ENCODE measurements around the gene TM7SF2.
"Not testable (repeated sequence)": the region's sequence is repeated elsewhere in the genome, so short reads cannot be mapped to it uniquely, and the experiment has no call there.

Gene TM7SF2

DNA sequence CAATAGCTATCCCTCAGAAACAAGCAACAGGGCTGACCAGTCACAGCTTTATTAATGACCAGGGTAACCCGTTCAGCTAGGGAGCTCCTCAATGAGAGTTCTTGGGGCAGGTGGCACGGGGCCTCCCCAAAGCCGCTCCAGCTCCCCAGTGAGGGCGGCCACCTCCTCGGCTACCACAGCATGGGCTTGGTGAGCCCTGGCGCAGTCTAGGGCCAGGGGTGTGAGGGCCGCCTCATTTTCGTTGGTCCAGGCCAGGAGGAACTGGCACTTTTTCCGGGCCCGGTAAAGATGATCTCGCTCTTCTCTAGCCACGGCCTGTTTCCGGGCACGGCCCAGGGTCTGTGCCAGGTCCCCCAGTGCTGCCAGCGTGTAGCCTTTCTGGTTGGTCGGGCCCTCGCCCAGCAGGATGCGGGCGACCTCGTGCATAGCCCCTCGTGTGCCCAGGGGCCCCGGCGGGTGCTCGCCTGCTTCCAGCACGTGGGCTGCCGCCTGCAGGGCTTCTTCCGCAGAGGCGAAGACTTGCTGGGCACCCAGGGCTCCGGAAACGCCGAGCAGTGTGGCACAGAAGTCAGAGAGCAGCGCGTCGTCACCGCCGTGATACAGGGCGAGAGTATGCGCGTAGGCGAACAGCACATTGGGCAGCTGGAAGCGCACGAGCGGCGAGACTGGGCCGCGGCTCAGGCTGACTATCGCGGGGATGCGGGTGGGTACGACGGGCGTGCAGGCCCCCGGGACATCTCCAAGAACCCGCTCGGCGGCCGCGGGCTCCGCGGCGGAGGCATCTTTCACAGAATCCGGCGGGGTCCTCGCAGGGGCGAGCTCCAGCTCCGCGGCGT lies 4.9 kb downstream of the TM7SF2 start:
- peak; percentile 52 for ATAC-seq
- H3K4me3 Mint-ChIP-seq: peak overlapping the region; percentile 80
- peaks cover 65% of the 10 kb centered on the region for H3K4me1 Mint-ChIP-seq
- no peaks in the 10 kb centered on the region for H3K9me3 Mint-ChIP-seq
- DNase-seq (ENCODE audit: low spot score in 2 of 2): peak; percentile 44 to 76
- peaks cover 84% of the 10 kb centered on the region for H3K36me3 Mint-ChIP-seq
- peak overlapping the region; percentile 93 for H3K27ac Mint-ChIP-seq

DNA sequence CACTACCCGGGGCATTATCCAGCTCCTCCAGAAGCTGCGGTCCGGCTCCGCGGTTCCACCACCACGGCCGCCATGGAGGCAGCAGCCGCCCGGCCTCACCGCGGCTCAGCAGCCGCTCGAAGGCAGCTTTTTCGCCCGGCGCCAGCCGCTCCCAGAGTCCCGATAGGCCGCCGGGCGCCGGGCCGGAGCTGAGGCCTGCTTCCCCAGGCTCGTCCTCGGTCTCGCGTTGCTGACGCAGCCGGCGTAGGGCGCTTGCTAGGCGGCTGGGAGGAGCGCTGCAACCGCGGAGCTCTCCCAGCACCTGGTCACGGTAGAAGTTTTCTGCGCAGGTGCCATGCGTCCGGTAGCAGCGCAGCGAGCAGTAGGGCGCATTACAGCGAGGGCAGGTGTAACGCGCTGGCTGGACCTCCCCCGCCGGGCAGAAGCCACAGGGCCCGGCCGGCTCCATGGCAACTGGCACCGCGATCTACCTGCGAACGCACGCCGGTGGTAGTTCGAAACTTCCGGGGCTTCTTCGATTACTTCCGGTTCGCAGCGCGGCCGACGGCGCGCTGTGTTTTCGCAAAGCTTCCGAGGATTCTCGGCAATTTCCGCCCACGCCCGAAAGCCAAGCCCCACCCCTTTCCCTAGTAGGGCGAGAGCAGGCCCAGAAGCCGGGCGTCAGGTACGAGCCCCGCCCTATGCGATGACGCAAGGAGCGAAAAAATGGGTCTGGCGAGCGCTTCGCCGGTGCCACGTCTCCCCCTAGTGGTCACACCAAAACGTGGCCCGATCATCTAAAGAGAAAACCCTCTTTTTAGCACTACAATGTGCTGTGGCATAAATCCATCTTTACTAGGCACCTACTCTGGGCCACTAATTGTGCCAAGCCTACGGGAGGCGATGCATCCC lies 5.8 kb downstream of the TM7SF2 start, which contains the start of gene ZNHIT2:
TSS of gene ZNHIT2 (minus strand) at position 496 of the 891 bp plus-strand sequence. CDS start at position 448, 48 bp downstream.
- ATAC-seq: peak; percentile 72
- peaks cover 86% of the 10 kb centered on the region for H3K36me3 Mint-ChIP-seq
- H3K4me1 Mint-ChIP-seq: peaks cover 66% of the 10 kb centered on the region

DNA sequence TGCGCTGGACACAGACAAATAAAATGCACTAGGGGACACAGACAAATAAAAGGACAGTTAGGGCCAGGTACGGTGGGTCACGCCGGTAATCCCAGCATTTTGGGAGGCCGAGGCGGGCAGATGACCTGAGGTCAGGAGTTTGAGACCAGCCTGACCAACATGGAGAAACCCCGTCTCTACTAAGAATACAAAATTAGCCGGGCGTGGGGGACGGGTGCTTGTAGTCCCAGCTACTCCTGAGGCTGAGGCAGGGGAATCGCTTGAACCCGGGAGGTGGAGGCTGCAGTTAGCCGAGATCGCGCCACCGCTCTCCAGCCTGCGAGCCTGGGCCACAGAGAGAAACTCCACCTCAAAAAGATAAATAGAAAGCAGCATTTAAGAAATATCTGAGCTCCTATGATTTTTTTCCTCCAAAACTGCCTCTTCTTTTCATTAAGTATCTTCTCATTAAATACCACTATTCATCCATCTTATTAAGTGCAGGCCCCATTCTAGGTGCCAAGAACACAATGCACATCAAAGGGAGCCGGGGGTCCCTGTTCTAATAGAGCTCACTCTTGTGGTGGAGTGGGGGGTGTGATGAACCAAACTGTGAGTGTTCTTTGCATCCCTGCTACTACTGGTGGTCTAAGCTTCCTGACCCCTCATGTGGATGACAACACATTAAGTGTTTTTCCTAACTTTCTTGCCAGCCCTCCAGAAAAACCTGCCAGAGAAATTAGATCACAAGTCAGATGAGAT lies 6.6 kb downstream of the TM7SF2 start:
- Mint-ChIP-seq H3K4me3 (peak overlapping the region; percentile 80), H3K36me3 (peaks cover 81% of the 10 kb centered on the region), H3K4me1 (peaks cover 58% of the 10 kb centered on the region), H3K27ac (peak overlapping the region; percentile 93), H3K9me3 (no peaks in the 10 kb centered on the region)
- ATAC-seq: no peak
- DNase-seq (ENCODE audit: low spot score in 2 of 2): no peak

More for the DNA sequence above, 5.8 kb downstream of the TM7SF2 start, which contains the start of gene ZNHIT2:
- Mint-ChIP-seq H3K27ac (peak within 1 kb of the TSS; percentile 93), H3K9me3 (no peaks in the 10 kb centered on the region), H3K4me3 (peak within 1 kb of the TSS; percentile 80)
- DNase-seq (ENCODE audit: low spot score in 2 of 2): peak; percentile 99 to 100

DNA sequence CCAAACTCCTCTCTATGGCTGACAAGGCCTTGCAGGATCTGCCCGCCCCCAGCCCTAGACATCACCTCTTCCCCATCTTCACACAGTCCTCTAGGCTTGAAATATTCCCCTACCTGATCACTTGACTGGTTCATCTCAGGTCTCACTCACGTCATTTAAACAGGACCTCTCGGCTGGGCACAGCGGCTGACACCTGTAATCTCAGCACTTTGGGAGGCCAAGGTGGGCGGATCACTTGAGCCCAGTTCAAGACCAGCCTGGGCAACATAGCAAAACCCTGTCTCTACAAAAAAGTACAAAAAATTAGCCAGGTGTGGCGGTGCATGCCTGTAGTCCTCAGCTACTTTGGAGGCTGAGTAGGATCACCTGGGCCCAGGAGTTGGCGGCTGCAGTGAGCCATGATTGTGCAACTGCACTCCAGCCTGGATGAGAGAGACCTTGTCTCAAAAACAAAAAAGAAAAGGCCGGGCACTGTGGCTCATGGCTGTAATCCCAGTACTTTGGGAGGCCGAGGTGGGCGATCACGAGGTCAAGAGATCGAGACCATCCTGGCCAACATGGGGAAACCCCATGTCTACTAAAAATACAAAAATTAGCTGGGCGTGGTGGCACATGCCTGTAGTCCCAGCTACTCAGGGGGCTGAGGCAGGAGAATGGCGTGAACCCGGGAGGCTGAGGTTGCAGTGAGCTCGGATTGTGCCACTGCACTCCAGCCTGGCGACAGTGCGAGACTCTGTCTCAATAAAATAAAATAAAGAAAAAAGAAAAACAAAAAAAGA lies 7.4 kb downstream of the TM7SF2 start:
- not testable (repeated sequence) for H3K4me3 Mint-ChIP-seq; DNase-seq (ENCODE audit: low spot score in 2 of 2); H3K9me3 Mint-ChIP-seq; ATAC-seq
- H3K27ac Mint-ChIP-seq: peak overlapping the region; percentile 9
- peaks cover 81% of the 10 kb centered on the region for H3K36me3 Mint-ChIP-seq
- peaks cover 56% of the 10 kb centered on the region for H3K4me1 Mint-ChIP-seq

DNA sequence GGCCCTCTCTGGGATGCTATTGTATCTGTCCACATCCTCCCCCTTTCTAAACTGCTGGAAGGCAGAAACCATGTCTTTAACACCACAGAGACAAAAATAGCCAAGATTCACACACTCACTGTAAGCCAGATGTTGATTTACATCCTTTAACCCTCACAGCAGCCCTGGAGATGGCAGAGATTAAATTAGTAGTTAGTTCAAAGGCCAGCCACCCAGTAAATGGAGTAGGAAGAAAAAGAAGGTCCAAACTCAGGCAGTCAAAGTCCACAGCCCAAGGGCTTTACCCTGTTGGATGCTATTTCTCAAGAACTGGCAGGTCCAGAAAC lies 8.0 kb downstream of the TM7SF2 start:
- Mint-ChIP-seq H3K9me3 (no peaks in the 10 kb centered on the region), H3K4me1 (peaks cover 61% of the 10 kb centered on the region), H3K4me3 (no peak overlapping the region), H3K27ac (peak overlapping the region; percentile 9), H3K36me3 (peaks cover 81% of the 10 kb centered on the region)
- DNase-seq (ENCODE audit: low spot score in 2 of 2) (no peak), ATAC-seq (no peak)

DNA sequence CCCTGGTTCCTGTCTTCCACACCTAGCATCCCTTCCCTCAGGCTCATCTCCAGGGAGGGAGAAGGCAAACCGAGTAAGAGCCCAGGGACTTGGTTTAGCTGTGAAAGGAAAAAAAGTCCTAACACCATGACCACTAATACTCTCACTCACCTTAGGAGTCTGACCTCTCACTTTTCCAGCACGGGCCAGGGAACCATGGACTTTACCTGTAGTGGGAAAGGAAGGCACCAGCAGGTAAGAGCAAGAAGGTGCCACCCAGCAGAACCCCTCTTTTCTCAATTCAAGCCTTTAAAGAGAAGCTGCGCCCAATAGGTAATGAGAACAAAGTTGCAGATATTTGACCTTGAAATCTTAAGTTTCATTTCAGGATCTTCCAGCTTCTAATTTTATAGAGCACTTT lies 9.2 kb downstream of the TM7SF2 start:
- Mint-ChIP-seq H3K4me3 (peak overlapping the region; percentile 99), H3K9me3 (no peaks in the 10 kb centered on the region), H3K36me3 (peaks cover 90% of the 10 kb centered on the region), H3K27ac (peak overlapping the region; percentile 98), H3K4me1 (peaks cover 54% of the 10 kb centered on the region)
- ATAC-seq (no peak), DNase-seq (ENCODE audit: low spot score in 2 of 2) (no peak)

DNA sequence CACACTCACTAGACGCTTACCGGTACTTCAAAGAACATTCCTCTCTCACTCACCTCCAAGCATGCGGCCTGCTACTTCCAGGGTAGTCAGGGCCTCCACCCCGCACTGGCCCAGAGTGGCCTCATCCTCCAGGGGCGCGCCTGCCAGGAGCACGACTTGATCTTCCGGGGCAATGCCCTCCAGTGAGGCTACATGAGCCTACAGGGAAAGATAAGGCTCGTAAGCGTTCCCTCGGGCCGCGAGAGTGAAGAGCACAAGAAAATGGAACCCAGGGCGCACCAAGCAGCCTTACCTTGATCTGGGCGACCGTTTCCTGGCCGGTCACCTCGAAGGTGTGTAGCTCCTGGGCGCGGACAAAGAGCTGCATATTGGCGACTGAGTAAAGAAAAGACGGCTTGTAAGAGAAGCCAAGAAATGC lies 9.8 kb downstream of the TM7SF2 start:
- Mint-ChIP-seq H3K9me3 (no peaks in the 10 kb centered on the region), H3K4me3 (peak overlapping the region; percentile 99), H3K27ac (peak overlapping the region; percentile 98), H3K4me1 (peaks cover 50% of the 10 kb centered on the region), H3K36me3 (peaks cover 90% of the 10 kb centered on the region)
- DNase-seq (ENCODE audit: low spot score in 2 of 2) (peak in 1 of 2 donors; percentile 68), ATAC-seq (no peak)

DNA sequence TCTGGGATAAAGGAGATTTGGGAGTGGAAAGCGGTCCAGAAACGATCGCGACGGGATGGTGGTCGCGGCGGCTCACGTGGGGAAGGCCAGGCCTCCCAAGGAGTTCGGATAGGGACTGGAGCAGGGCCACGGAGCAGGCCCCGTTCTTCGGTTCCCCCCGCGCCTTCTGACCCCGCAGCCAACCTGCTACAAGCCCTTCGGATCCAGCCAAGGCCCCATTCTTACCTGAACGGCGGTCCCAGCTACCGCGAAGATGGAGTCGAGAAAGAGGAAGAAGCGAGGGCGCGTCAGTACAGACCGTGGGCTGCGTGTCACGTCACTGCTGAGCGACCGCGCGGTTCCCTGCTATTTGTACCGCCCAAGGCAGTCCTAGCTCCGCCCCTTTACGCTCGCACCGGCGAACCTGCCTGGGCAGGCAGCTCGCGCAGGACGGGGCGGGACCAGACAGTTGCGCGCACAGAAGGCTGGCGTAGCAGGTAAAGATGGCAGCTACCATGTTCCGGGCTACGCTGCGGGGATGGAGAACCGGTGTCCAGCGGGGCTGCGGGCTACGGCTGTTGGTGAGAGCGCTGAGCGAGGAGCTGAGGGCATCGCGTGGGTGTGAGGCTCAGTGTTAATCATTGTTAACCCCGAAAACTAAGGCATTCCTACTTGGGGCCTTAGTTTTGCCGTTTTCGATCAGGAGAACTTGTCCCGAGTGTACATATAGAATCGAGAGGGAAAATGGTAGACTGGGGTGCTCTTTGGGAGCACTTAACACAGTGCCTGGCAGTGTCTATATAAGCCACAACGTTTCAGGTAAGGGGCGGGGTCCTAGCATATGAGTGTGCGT lies 10.4 kb downstream of the TM7SF2 start, which contains the start of the genes FAU and MRPL49:
TSS of gene FAU (minus strand) at position 270 of the 832 bp plus-strand sequence. CDS start 321 bp downstream, outside the sequence.
TSS of gene MRPL49 (plus strand) at position 457 of the 832 bp plus-strand sequence. CDS start at position 483, 26 bp downstream.
- ATAC-seq: peak; percentile 91
- no peaks in the 10 kb centered on the region for H3K9me3 Mint-ChIP-seq
- peak within 1 kb of the TSS; percentile 98 for H3K27ac Mint-ChIP-seq
- H3K36me3 Mint-ChIP-seq: peaks cover 90% of the 10 kb centered on the region
- H3K4me1 Mint-ChIP-seq: peaks cover 50% of the 10 kb centered on the region
- peak within 1 kb of the TSS; percentile 99 for H3K4me3 Mint-ChIP-seq
- peak; percentile 96 to 98 for DNase-seq (ENCODE audit: low spot score in 2 of 2)

DNA sequence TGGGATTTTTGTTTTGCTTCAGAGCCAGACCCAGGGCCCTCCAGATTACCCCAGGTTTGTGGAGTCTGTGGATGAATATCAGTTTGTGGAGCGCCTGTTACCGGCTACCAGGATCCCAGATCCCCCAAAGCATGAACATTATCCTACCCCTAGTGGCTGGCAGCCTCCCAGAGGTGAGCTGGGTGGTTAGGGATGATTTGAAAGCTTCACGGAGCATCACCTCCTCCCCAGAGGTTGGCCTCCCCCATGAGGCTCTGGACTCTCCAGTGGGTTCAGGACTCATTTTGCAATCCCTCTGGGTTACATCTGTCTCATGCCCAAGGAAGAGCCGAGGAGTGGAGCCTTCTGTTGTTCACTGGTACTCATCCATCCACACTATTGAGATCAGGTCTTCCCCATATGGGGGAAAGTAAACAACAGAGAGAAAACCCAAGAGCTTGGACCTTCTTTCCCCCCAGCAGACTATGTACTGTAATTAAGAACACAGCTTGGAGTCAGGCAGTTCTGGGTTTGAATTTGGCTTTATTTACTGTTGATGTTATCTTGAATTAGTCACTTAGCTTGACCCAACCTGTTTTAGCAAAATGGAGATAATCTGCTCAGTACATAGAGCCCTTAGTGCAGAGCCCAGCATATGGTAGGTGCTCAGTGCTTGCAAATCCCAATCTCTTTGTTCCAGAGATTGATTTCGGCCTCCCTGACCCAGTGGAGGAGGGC lies 13.0 kb downstream of the TM7SF2 start:
- Mint-ChIP-seq H3K4me1 (peaks cover 33% of the 10 kb centered on the region), H3K9me3 (no peaks in the 10 kb centered on the region), H3K27ac (peak overlapping the region; percentile 71), H3K4me3 (peak overlapping the region; percentile 27), H3K36me3 (peaks cover 90% of the 10 kb centered on the region)
- ATAC-seq (no peak), DNase-seq (ENCODE audit: low spot score in 2 of 2) (no peak)

DNA sequence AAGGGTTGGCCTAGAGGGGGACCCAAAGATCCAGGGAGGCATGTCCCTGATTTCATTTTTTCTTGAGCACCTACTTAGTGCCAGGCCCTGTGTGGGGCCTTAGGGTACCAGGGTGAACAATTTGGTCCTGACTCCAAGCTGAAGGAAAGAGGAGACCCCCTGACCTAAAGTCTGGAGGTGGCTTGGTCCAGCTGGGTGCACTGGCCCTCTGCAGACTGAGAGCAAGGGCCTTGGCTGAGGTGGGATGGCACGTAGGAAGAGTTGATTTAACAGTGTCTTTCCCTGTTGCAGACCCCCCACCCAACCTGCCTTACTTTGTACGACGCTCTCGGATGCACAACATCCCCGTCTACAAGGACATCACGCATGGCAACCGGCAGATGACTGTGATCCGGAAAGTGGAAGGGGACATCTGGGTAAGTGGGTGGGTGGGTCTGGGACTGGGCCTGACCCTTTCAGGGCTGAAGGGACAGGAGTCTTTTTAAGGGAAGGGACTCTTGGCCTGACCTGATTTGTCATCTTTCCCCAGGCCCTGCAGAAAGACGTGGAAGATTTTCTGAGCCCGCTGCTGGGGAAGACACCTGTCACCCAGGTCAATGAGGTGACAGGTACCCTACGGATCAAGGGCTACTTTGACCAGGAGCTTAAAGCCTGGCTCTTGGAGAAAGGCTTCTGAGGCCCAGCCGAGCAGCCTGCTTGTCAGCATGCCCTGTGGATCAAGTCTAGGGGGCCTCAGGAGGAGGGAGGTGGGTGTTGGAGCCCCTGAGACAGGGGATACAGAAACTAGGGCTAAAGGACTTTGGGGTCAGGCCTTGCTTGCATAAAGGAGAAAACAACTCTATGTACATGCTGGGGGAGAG lies 13.8 kb downstream of the TM7SF2 start:
- Mint-ChIP-seq H3K4me3 (no peak overlapping the region), H3K4me1 (peaks cover 28% of the 10 kb centered on the region), H3K36me3 (peaks cover 90% of the 10 kb centered on the region), H3K9me3 (no peaks in the 10 kb centered on the region), H3K27ac (peak overlapping the region; percentile 72)
- DNase-seq (ENCODE audit: low spot score in 2 of 2) (no peak), ATAC-seq (no peak)

DNA sequence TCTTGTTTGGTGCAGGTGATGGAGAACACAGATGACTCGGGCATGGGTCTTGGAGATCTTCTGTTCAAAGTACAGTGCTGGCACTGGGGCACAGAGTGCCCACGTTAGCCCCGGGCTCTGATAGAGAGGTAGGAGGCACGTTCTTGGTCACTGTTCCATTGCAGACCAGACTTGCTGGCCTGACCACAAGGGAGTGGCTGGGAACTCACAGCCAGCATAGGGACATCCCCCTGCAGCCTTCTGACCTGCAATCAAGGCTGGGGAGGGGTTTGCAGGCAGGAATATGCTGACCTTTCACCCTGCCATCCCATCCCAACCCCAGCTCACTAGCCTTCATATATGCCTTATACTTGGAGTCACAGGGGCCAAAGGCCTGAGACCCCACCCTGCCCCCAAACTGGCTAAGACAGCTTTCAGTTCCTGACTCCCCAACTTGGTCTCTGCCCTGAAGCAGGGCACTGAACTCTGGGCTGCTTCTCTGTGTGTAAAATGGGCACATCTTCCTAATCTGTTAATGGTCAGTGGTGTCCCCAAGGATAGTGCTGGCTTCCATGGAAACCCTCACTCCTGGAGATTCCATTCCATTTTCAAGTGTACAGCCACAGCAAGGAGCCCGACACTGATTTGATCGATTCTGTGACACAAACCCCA lies 15.1 kb downstream of the TM7SF2 start:
- no peak overlapping the region for H3K4me3 Mint-ChIP-seq
- no peak overlapping the region for H3K27ac Mint-ChIP-seq
- no peak for DNase-seq (ENCODE audit: low spot score in 2 of 2)
- H3K4me1 Mint-ChIP-seq: peaks cover 21% of the 10 kb centered on the region
- no peaks in the 10 kb centered on the region for H3K9me3 Mint-ChIP-seq
- ATAC-seq: no peak
- H3K36me3 Mint-ChIP-seq: peaks cover 90% of the 10 kb centered on the region

All from stimulated activated effector memory CD8-positive, alpha-beta T cell treated with anti-CD3 and anti-CD28 coated beads, Interleukin-12 subunit alpha, Interleukin-12 subunit beta, amount 100 ng/mL, for 72 hours (primary cell).